Fibroblast of villous mesenchyme (primary cell): ENCODE measurements around the gene PYDC1. TPM values are rescaled to one million over a fixed set of nuclear protein-coding genes. Genes with fewer than 3 reads are reported as not detected.

Experiments
- DNase-seq: peaks from one replicate; pipeline ENCODE4 v3.0.0-alpha.2; 2010; ENCODE audit warnings: low read depth
- H3K4me3 ChIP-seq: 2 replicates; pipeline ENCODE4 v1.5.1; 2011; ENCODE audit warnings: low read depth, mild to moderate bottlenecking, low read length
- CTCF ChIP-seq: IDR thresholded peaks from 2 replicates; pipeline ENCODE4 v1.5.1; 2012; ENCODE audit warnings: low read depth, mild to moderate bottlenecking, low read length; ENCODE audit not compliant: insufficient read depth
- total RNA-seq: library from RNA; depleted of rRNA; stranded (reverse); fragments of >200 nt; gene quantifications from 2 replicates; pipeline ENCODE4 v1.2.3, GENCODE V29; 2012

Gene PYDC1
- not detected in 2 replicates for total RNA-seq

DNA sequence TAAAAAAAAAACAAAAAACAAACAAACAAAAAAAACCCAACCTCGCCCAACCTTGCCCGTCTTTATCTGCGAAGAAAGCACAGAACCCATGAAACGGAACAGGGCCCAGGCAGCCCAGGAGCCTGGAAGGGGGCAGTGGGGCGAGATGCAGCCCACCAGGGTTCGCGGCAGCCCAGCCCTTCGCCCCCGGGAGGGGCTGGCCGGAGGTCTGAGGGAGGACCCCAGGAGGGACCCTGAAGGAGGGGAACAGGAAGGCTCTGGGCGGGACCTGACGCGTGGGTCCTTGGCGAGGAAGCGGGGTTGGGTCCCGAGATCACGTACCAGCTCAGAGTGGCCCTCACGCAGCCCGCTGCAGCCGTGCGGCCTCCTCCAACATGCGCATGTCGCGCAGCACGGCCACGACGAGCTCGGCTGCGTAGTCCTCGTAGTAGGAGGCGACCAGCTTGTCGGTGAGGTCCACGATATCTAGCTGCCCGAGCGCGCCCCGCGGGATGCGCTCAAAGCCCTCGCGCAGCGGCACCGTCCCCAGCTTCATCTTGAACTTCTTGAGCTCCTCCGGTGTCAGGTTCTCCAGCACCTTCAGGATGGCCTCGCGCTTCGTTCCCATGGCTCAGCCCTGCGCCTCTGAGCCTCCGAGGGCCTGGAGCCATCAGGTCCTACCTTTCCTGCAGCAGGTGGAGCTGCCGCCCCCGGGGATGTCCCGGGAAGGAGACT, at the start of gene PYDC1:
Gene PYDC1, minus strand, starts transcription at position 714 of the 714 bp plus-strand sequence. Its CDS starts 107 bp downstream, at position 607.
- no peak within 1 kb of the TSS for H3K4me3 ChIP-seq
- no peak for DNase-seq
- no peak for TF ChIP-seq CTCF

DNA sequence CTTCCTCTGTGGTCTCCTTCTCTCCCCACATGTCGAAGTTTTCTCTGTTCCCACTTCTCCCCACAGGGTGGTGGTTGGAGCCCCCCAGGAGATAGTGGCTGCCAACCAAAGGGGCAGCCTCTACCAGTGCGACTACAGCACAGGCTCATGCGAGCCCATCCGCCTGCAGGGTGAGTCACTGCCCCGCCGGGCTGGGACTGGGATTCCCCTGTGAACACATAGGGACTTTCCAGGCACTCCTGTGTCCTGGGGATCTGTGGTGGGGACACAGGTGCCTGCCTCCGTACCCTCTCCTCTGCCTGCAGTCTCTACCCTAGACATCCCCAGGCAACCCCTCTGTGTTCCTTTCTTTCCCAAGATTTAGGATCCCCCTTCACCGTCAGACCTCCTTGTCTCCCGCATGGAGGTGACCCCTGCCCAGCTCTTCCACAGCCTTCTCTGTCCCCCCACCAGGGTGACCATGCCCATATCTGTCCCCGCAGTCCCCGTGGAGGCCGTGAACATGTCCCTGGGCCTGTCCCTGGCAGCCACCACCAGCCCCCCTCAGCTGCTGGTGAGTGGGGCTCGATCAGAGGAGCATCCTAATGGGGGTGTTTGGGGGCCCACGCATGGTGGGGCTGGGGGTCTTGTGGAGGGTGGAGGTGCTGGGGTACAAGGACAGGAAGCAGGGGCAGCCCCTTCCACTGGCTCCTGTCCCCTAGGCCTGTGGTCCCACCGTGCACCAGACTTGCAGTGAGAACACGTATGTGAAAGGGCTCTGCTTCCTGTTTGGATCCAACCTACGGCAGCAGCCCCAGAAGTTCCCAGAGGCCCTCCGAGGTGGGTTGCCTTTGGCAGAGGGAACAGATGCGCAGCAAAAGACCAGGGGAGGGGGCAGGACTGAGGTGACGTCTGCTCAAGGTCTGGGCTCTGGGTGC, 48.7 kb upstream of the PYDC1 start:
- H3K4me3 ChIP-seq = no peak overlapping the region
- DNase-seq = peak; percentile 23
- no peak for TF ChIP-seq CTCF

DNA sequence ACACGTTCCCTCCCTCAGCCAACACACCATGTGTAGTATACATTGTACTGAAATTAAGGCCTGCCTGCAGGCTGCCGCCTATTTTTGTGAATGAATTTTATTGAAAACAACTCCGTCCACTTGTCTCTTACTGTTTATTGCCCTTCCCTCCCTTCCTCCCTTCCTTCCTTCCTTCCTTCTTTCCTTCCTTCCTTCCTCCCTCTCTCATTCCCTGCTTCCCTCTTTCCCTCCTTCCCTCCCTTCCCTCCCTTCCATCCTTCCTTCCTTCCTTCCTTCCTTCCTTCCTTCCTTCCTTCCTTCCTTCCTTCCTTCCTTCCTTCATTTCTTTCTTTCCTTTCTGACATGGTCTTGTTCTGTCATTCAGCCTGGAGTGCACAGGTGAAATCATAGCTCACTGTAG, 45.1 kb upstream of the PYDC1 start:
- H3K4me3 ChIP-seq = no peak overlapping the region
- TF ChIP-seq CTCF = no peak
- DNase-seq = no peak

GRCh38 chr16:31260136-31260931, 43.4 kb upstream of the PYDC1 start:
- TF ChIP-seq CTCF = no peak
- DNase-seq = no peak
- no peak overlapping the region for H3K4me3 ChIP-seq

DNA sequence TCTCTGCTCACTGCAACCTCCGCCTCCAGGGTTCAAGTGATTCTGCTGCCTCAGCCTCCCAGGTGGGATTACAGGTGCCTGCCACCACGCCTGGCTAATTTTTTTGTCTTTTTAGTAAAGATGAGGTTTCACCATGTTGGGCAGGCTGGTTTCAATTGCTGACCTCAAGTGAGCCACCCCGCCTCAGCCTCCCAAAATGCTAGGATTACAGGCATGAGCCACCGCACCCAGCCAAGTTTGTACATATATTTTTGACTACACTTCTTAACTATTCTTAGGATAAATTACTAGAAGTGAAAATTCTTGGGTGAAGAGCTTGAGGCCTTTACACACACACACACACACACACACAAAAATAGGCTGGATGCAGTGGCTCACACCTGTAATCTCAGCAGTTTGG, 41.4 kb upstream of the PYDC1 start:
- no peak for TF ChIP-seq CTCF
- no peak overlapping the region for H3K4me3 ChIP-seq
- DNase-seq = no peak

GRCh38 chr16:31256466-31256865, 39.5 kb upstream of the PYDC1 start:
- H3K4me3 ChIP-seq = no peak overlapping the region
- no peak for DNase-seq

More at GRCh38 chr16:31256466-31256865, 39.5 kb upstream of the PYDC1 start:
- no peak for TF ChIP-seq CTCF
